Panc1 (cell line): Measurements from ENCODE around the gene MORC3.
"Not testable (repeated sequence)": the region's sequence is repeated elsewhere in the genome, so short reads cannot be mapped to it uniquely, and the experiment has no call there.

Experiments used
- CTCF ChIP-seq: fragments of 450-650 bp; IDR thresholded peaks from 2 replicates; pipeline ENCODE4 v1.5.1; 2017; ENCODE audit warnings: mild to moderate bottlenecking
- POLR2AphosphoS5 ChIP-seq: IDR thresholded peaks from 2 replicates; pipeline ENCODE4 v1.6.1; 2012; ENCODE audit warnings: mild to moderate bottlenecking, low read depth, low read length, moderate library complexity
- REST ChIP-seq, 2 experiments: IDR thresholded peaks; 2 replicates each; pipeline ENCODE4 v1.6.1; 2011 to 2012; ENCODE audit warnings: low read depth in 2 of 2, control low read depth in 1 of 2, low read length in 1 of 2, mild to moderate bottlenecking in 1 of 2, moderate library complexity in 1 of 2; ENCODE audit not compliant: insufficient read depth in 1 of 2
- SIN3A ChIP-seq: IDR thresholded peaks from 2 replicates; pipeline ENCODE4 v1.6.1; 2012; ENCODE audit warnings: low read depth, mild to moderate bottlenecking, low read length, moderate library complexity, borderline replicate concordance; ENCODE audit not compliant: insufficient read depth
- TCF7L2 ChIP-seq: IDR thresholded peaks from 2 replicates; pipeline ENCODE4 v1.6.1; 2011; ENCODE audit warnings: mild to moderate bottlenecking, low read depth, low read length, inconsistent platforms

GRCh38 chr21:36382722-36383121, 62.7 kb downstream of the MORC3 start:
- not testable (repeated sequence) for TF ChIP-seq CTCF; POLR2AphosphoS5; REST (IDR thresholded peaks at IDR 0.05; ENCODE audit: insufficient read depth in 1 of 2, low read depth in 2 of 2, low read length in 1 of 2); SIN3A; TCF7L2
